Choroid plexus epithelial cell (primary cell): ENCODE measurements around the gene NKIRAS1.
"Not testable (repeated sequence)": the region's sequence is repeated elsewhere in the genome, so short reads cannot be mapped to it uniquely, and the experiment has no call there.

Experiments used
- DNase-seq: peaks from one replicate; pipeline ENCODE4 v3.0.0-alpha.2; 2010; ENCODE audit warnings: low read depth
- H3K4me3 ChIP-seq: 2 replicates; pipeline ENCODE4 v1.5.1; 2011; ENCODE audit warnings: low read depth, mild to moderate bottlenecking, control low read depth, low read length, moderate library complexity
- TF ChIP-seq, protein P1 (sequence below): conservative IDR thresholded peaks from 2 replicates; pipeline ENCODE4 v1.5.1; 2011; ENCODE audit warnings: low read depth, mild to moderate bottlenecking, control low read depth, inconsistent platforms, low read length, moderate library complexity

NKIRAS1 gene

DNA sequence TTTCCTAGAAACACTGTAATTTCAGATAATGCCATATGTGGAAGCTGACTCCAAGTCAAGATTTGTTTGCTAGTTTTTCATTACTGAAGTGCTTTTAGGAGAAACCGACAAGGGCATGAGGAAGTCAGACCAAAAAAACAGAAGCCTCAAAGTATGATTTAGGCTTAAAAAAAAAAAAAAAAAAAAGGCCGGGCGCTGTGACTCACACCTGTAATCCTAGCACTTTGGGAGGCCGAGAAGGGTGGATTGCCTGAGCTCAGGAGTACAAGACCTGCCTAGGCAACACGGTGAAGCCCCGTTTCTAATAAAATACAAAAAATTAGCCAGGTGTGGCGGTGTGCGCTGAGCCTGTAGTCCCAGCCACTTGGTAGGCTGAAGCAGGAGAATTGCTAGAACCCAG, 11.7 kb upstream of the NKIRAS1 start:
- TF ChIP-seq, protein P1, sequence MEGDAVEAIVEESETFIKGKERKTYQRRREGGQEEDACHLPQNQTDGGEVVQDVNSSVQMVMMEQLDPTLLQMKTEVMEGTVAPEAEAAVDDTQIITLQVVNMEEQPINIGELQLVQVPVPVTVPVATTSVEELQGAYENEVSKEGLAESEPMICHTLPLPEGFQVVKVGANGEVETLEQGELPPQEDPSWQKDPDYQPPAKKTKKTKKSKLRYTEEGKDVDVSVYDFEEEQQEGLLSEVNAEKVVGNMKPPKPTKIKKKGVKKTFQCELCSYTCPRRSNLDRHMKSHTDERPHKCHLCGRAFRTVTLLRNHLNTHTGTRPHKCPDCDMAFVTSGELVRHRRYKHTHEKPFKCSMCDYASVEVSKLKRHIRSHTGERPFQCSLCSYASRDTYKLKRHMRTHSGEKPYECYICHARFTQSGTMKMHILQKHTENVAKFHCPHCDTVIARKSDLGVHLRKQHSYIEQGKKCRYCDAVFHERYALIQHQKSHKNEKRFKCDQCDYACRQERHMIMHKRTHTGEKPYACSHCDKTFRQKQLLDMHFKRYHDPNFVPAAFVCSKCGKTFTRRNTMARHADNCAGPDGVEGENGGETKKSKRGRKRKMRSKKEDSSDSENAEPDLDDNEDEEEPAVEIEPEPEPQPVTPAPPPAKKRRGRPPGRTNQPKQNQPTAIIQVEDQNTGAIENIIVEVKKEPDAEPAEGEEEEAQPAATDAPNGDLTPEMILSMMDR: no peak
- no peak overlapping the region for H3K4me3 ChIP-seq
- DNase-seq: no peak

DNA sequence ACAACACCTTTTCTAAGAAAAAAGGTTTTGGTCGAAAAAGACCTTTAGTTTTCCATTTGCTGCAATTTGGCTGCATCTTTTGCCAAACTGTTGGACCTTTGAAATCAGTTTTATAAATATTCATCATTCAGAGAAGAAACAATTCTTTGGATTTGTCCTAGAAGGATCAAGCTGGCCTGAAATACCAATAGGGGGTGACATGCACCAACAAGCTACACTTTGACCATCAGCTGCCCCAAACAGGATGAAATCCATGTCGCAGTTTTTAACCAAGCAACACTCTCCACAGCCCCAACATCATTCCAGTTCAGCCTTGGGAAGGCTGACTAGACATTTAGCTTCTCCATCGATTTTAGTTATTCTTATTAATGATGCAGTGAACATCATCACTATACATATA, 9.9 kb upstream of the NKIRAS1 start:
- TF ChIP-seq, protein P1: peak; percentile 18
- DNase-seq: no peak
- H3K4me3 ChIP-seq: no peak overlapping the region

DNA sequence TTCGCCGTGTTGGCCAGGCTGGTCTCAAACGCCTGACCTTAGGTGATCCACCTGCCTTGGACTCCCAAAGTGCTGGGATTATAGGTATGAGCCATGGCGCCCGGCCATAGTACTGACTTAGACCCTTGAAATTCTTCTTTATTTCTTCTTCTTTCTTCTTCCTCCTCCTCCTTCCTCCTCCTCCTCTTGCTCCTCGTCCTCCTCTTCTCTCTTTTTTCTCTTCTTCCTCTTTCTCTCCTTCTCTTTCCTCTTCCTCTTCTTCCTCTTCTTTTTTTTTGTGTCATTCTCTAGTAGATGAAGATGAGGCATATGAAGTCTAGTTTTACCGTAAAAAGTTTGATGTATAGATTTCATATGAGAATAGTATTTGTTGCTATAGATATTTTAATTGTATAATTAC, 9.5 kb upstream of the NKIRAS1 start:
- DNase-seq: no peak
- H3K4me3 ChIP-seq: no peak overlapping the region
- TF ChIP-seq, protein P1: no peak

DNA sequence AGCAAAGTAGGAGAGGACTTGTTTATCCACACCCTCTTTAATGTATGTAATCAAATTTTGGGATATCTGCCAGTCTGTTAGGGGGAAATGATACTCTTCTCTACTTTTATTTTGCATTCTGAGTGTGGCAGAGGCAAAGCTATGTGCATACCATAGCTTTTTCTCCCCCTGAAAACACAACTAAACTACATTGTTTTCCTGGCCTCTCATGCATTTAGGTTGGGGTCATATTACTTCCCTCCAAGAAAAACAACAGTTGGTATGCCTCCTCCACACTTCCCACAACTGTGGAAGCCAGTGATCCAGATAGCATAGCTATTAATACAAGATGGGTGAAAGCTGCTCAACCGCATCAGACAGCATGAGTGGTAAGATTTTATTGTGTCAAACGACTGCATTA, 7.0 kb upstream of the NKIRAS1 start:
- peak; percentile 85 for DNase-seq
- TF ChIP-seq, protein P1: no peak

DNA sequence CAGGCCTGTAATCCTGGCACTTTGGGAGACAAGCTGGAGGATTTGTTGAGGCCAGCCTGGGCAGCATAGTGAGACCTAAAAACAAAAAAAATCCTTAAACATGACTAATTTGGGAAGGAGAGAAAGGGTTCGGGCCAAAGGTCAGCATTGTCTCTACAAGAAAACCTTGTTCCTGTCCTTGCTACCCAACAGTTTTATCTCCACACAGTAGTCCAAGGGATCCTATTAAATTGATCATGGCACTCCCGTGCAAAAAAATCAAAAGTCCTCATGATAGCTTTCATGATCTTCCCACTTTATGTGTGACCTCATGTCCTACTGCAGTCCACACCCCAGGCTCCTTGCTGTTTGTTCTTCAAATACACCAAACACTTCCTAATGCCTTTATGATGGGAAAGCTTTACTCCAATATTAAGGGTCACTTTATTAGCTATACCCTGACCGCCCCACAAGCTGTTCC, 4.3 kb upstream of the NKIRAS1 start:
- no peak overlapping the region for H3K4me3 ChIP-seq
- no peak for DNase-seq
- TF ChIP-seq, protein P1: no peak

More for the DNA sequence above, 7.0 kb upstream of the NKIRAS1 start:
- H3K4me3 ChIP-seq: no peak overlapping the region

DNA sequence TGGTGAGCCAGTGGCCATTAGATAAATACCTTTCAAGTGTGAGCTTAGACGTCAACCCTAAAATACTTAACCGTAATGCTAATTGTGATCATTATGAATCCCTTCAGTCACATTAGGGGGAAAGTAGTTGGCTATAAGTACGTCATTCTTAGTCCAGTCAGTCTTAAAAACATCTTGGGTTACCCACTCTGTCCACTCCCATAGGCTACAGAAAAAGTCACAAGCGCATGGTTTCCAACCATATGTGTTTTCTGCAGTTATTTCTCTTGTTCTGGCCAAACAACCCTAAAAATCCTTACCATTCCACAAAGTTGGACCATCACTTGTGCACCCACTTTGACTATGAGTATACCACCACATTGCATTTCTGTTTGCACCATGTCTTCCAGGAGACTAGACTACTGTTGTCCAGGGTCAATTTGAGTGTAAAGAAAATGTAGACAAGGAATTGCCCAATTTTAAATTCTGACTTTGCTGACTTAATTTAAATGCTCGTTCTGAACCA, 3.4 kb upstream of the NKIRAS1 start:
- DNase-seq: no peak
- no peak overlapping the region for H3K4me3 ChIP-seq
- TF ChIP-seq, protein P1: no peak

DNA sequence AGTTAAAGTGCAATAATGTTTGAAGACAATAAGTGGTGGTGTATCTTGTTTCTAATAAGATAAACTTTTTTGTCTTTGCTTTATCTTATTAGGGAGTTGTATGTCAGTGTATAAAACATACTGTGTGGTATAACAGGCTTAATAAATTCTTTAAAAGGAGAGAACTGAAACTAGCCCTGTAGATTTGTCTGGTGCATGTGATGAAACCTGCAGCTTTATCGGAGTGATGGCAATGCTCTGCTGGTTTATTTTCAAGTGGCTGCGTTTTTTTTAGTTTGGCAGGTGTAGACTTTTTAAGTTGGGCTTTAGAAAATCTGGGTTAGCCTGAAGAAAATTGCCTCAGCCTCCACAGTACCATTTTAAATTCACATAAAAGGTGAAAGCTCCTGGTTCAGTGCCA, 2.8 kb upstream of the NKIRAS1 start:
- H3K4me3 ChIP-seq: no peak overlapping the region
- TF ChIP-seq, protein P1: no peak
- DNase-seq: no peak

DNA sequence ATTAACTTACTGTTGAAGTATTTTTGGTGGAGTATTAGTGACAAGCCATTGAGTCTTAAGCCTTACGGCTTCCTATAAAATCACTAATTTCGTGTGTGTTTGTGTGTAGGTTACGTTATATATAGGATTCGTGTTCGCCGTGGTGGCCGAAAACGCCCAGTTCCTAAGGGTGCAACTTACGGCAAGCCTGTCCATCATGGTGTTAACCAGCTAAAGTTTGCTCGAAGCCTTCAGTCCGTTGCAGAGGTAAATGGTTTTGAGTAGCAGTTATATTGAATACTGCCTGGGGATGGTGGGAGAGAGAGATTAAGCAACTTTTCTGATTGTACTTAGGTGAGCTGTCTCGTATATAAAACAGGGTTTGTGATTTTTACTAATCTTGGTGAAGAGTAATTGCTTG, 1.5 kb upstream of the NKIRAS1 start:
- peak overlapping the region; percentile 99 for H3K4me3 ChIP-seq
- not testable (repeated sequence) for DNase-seq

DNA sequence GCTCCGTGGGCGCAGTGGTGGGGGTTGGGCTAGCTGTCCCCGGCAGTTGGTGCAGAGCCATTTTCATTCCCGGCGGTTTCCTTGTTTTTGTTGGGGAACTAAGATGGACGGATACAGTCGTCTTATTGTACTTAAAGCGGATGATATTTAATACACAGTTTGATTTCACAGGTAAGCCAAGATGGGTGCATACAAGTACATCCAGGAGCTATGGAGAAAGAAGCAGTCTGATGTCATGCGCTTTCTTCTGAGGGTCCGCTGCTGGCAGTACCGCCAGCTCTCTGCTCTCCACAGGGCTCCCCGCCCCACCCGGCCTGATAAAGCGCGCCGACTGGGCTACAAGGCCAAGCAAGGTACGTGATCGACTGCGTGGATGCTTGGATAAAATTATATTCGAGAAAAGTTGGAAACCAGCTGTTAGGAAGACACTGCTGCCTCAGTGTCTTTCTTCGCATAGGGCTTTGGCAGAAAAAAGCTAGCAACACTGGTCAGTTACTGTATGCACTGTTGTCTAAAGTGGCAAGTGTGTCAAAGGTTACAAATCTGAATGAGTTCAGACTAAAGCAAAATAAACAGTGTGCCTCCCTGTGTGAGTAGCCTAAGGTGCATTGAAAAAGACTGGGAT, 1.0 kb upstream of the NKIRAS1 start:
- peak overlapping the region; percentile 99 for H3K4me3 ChIP-seq
- peak; percentile 50 for DNase-seq
